D721Med (cell line): ENCODE data around the gene MRPL18.

ENCODE experiments used
- DNase-seq: peaks from one replicate; pipeline ENCODE4 v3.0.0; 2011; ENCODE audit warnings: low spot score; ENCODE audit not compliant: insufficient read length
- FAIRE-seq: peaks from 2 replicates; lab custom pipeline; 2011; peaks lifted over from hg19 to GRCh38; lab: Jason Lieb, UNC
- CTCF ChIP-seq: IDR thresholded peaks from 2 replicates; pipeline ENCODE4 v1.5.1; 2012; ENCODE audit warnings: mild to moderate bottlenecking, control low read depth; ENCODE audit not compliant: insufficient read depth; ENCODE audit errors: missing control alignments

Gene MRPL18

GRCh38 chr6:159833556-159833955 is 43.3 kb downstream of the MRPL18 start:
- no peak for FAIRE-seq
- no peak for TF ChIP-seq CTCF

GRCh38 chr6:159833997-159834603 is 43.8 kb downstream of the MRPL18 start:
- no peak for TF ChIP-seq CTCF
- no peak for FAIRE-seq
- DNase-seq, result no peak

More at GRCh38 chr6:159833556-159833955, 43.3 kb downstream of the MRPL18 start:
- no peak for DNase-seq

- FAIRE-seq (no peak), DNase-seq (no peak)
- no peak for TF ChIP-seq CTCF
Observed at GRCh38 chr6:159836718-159837490, 46.6 kb downstream of the MRPL18 start.

GRCh38 chr6:159837511-159837910 is 47.2 kb downstream of the MRPL18 start:
- no peak for TF ChIP-seq CTCF
- DNase-seq (no peak), FAIRE-seq (no peak)

- DNase-seq, result no peak
- no peak for TF ChIP-seq CTCF
- no peak for FAIRE-seq
Observed at GRCh38 chr6:159838020-159838744, 47.9 kb downstream of the MRPL18 start.

- no peak for TF ChIP-seq CTCF
- FAIRE-seq (no peak), DNase-seq (no peak)
Observed at GRCh38 chr6:159842035-159842434, 51.8 kb downstream of the MRPL18 start.
